NCI-H345 treated with DMSO at 0.1 percent for 48 hours (cell line): ENCODE results near the gene GFOD1.
"Not testable (repeated sequence)": the region's sequence is repeated elsewhere in the genome, so short reads cannot be mapped to it uniquely, and the experiment has no call there.

ENCODE experiments used
- DNase-seq: peaks from one replicate; lab custom pipeline; 2025; ENCODE audit not compliant: unreplicated experiment; lab: John Stamatoyannopoulos, UW

Gene GFOD1

DNA sequence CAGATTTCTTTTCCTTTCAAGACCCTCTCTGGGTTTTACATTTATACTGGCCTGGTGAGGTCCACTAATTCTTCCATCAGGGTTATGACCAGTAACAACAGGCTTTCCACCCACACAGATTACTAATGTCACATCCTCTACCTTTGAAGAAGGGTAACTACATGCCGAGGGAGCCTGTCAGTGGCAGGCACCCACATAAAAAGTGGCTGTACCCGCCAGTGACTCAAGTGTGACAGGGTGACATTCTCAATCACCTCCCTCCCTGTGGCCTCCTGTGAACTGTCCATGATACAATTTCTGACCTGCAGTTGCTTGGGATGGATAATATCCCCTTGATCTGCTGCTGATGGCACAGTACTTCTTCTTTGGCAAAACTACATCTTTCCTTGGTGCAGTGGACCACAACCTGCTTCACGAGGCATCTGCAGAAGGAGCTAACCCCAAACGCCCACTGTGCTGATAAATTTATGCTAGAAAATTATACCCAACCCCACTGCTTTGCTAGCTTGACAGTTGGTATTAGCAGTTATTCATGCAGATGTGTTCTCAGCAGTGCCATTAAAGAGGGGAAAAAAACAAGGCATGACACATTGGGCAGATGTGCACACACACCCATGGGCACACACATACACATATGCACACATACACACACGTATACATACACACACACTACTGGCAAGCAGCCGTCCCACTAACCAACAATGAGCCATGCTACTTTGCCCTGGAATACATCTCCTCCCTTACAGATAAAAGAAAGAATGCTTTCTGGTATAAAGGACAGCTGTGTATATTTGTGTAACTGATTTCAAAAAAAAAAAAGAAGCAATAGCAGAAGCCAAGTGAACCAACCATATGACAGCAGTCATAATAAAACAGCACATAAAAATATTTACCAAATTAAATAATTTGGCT is 20.8 kb downstream of the GFOD1 start:
- DNase-seq, result no peak

DNA sequence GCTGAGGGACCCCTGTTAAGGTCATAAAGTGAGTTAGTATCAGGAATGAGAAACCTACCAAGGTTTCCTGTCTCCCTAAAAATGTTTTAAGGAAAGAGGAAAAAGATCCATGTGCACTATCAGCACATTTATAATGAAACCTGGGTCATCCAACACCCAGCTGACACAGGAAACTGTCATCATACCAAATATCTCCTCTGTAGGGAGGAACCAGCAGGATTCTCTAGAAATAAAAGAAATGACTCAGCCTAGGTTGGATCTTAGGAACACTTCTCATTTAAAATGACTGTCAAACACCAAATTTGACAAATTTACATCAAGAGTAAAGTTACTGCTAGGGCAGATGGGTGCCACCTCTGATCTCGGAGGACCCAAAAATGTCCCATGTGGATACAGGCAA is 21.7 kb downstream of the GFOD1 start:
- no peak for DNase-seq

DNA sequence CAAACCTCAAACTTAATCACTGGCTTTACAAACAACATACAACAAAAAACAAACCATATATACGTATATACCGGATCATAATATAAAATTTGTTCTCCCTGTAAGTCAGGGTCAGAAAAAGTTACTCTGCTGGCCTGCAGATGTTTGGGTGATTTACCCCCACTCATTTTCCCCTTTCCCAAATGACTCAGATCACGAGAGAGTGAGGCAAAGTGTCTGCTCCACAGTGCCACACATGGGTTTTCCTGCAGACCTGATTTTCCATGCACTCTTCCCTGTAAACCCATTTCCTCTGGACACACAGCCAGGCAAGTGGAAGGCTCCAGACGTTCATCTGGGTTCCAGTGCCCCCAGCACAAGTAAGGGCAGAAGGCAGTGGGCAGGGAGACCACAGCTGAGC is 23.5 kb downstream of the GFOD1 start:
- no peak for DNase-seq

DNA sequence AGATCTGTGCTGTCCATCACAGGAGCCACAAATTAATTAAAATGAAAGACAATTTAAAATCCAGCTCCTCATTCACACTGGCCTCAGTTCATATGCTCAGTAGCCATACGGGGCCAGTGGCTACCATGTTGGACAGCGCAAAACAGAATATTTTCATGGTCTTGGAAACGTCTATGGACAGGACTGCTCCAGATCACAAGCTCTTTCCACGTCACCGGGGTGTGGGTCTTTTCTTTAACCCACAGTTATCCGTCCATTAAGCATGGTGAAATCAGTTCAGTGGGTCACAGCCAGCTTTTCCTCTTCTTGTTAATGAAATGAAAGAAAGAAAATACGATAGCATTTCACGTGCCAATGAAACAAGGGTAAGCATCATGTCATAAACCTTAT is 24.1 kb downstream of the GFOD1 start:
- no peak for DNase-seq

DNA sequence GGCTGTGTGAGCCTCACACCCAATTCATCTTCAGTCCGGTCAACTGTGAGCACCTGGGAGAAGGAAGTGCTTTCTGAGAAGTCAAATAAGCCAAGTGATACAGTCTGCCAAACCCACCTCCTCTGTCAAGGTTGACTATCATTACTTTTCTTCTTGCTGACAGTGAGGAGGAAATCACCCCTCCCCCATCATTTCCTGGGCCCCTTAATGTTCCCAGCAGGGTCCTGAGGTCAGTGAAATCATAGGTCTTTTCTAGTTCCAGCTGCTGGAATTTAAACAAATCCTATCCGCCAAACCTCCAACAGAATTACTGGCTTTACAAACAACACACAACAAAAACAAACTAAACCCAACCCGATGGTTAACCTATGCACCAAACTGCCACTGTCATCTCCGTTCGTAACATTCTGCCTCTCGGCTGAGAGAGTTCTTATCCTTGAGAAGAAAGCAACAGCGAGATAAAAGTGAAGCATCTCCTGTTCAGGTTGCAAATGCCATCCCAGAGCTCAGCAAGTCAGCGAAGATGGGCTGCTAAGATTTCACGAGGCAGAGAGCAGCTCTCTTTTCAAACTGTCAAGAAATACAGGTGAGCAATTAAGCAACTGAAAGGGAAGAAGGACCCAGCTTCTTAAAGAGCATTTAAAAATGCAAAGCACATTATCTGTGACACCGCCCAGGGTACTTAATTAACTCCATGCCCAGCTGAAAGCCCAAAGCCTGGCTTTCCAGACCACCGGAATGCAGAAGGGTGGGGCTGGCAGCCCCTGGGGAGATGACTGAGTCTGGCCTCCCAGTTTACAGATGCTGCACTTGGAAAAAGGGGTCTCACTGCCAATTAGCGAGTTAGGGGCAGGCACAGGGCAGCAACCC is 24.7 kb downstream of the GFOD1 start:
- no peak for DNase-seq

DNA sequence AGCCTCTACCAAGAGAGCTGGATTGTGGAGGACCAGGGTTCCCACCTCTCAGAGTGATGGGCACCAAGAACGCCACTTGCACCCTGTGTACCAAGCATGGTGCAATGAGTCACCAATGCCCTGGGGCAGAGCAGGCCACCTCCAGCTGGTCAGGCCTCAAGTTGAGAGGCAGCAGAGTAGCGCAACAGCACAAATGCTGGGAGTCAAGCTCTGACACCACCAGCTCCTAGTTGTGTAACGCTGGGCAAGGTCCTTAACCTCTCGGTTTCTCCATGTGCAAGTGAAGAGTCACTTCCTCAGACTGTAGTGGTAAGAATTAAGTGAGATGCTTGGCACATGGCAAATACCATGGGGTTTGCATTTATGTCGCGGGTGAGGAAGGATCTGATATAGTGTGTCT is 25.6 kb downstream of the GFOD1 start:
- DNase-seq, result no peak

DNA sequence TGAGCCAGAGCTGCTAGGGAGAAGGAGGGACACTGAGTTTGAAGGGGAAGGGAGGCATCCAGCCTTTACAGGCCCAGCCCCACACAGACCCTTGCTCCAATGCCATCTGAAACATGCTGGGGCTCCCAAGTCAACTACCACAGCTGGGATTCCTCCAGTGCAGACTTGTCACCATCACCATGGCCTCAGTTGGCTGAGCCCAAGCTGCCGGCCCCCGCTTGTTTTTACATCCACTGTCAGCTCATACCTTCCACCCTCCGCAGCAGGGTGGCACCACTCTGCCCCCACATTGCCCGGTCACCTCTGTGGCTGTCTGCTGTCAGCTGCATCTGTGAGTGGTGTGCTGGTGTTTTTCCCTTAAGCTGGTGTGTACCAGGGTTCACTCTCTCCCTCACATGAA is 26.1 kb downstream of the GFOD1 start:
- no peak for DNase-seq

DNA sequence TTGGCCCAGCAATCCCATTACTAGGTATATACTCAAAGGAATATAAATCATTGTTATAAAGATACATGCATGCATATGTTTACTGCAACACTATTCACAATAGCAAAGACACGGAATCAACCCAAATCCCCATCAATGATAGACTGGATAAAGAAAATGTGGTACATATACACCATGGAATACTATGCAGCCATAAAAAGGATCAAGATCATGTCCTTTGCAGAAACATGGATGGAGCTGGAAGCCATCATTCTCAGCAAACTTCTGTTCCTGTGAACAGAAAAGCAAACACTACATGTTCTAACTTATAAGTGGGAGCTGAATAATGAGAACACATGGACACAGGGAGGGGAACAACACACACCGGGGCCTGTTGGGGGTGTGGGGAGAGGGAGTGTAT is 27.1 kb downstream of the GFOD1 start:
- DNase-seq, result not testable (repeated sequence)

DNA sequence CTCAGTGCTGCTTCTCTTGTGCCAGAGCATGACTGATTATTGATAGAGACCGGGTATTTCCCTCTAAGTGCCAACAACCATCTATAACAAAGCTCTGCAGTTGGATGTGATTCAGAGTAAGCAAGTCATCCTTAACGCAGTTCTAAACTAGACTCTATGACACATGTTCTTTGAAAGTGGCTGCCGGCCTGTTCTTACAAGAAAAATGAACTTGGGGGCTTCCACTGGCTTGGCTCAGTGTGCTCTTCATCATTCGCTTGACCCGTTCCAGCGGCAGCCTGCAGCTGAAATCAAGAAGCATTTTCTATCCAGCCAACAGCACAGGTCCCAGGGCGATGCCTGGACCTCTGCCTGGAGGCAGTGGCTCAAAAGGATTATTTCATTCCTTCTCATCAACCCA is 29.8 kb downstream of the GFOD1 start:
- no peak for DNase-seq

DNA sequence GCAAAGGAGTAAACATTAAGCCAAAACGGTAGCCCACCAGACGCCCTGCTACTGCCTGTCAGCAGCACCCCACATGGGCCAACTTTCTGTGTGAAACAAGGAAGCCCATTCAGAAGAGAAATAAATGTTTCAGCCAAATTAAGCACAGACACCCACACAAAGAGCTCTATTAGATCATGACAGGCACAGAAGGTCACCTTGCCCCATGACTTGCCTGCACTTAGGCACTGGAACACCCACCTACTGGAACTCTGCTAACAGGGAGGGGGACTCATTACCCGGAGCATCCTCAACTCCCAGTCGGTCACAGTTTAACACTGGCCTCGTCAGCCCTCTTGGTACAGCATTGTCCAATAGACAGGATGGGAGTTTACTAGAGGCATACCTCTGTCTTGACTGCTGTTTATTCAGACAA is 31.8 kb downstream of the GFOD1 start:
- no peak for DNase-seq

DNA sequence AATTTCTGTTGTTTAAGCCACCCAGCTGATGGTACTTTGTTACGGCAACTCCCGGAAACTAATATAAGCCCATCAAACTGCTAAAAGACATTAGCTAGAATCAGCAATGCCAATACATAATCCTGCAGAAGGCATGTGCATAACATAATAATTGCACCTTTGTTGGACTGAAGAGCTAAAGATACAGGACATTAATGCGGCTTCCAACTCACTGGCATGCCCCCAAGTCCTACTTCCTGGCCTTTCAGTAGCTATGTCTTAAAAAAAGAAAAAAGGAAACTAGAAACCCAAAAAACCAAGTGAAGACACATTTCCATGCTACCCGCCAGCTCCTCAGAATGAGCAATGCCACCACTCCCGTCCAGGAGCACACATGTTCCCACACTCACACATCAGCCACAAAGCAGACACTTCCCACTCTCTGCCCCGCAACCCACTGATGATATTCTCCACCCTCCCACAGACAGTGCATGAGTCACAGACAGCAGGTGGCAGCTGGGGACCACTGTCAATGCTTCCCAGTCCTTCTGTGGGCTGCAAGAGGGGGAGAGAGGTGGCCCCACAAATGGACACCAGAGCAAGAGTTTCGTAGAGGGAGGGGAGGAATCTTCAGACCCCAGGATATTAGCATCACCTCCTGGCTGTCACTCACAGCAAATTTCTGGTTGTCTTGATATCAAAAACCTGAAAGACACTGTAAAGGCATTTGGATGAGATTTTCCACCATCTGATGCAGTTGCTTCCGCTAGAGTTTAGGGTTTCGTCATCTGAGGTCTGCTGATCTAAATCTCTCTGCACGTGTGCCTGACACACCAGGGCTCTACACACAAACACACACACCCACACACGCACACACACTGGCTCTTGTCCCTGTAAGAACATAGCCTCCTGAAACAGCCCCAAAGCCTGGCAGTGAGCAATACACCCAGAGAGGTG is 32.8 kb downstream of the GFOD1 start:
- no peak for DNase-seq

DNA sequence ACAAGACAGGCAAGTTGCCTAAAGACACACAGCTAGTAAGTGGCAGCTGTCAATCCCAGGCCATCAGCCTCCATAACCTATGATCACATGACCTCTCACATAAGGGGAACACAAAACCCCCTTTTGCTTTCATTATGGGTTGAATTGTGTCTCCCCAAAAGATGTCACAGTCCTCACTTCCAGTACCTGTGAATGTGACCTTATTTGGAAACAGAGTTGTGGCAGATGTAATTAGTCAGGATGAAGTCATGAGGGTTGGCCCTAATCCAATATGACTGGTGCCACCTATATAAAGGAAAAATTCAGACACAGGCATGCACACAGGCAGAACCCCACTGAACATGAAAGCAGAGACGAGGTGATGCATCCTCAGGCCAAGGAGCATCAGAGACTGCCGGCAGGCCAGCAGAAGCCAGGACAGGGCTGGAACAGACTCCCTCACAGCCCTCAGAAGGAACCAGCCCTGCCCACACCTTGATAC is 33.6 kb downstream of the GFOD1 start:
- DNase-seq, result no peak

DNA sequence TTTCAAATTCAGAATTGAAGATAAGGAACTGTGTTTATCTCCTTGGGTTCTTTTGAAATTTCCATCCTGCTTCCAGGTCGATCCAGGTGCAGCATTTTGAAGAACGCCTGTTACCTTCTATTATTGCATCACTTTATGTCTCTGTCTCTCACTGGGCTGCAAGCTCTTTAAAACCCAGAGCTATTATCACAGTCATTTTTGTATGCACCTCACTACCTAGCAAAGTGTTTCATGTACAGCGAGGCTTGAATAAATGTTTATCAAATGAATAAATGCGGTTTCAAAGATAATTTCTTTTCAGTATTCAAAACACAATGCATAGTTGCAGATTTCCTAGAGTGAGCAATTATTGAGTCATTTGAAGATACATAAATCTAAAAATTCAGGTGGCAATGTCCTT is 34.2 kb downstream of the GFOD1 start:
- no peak for DNase-seq

DNA sequence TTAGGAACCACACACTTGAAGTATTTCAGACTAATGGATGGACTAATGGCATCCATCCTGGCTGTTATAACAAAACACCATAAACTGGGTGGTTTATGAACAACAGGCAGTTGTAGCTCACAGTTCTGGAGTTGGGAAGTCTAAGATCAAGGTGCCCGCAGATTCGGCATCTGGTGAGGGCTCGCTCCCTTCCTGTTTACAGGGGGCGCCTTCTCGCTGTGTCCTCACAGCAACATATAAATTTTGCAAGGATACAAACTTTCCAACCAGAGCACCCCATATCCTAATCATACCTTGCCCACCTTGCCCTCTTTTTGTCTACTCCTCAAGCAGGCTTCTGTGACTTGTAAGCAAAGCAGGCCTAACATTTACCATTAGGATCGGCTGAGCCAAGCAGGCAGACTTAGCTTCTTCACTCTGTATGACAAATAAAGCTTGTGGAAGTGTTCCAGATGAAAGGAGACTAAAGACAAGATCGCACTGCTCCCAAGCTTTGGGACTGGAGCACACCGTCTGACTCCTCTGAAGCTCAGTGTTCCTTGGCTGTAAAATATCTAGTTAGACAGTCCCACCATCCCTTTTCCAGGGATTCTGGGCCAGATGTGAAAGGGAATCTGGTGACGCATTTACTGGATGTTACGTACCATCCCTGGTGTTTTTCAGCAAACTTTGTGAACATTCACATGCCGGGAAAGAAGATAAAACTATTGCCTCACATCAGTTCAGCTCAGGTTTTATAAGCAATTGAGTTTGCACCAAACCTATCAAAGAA is 34.9 kb downstream of the GFOD1 start:
- no peak for DNase-seq

DNA sequence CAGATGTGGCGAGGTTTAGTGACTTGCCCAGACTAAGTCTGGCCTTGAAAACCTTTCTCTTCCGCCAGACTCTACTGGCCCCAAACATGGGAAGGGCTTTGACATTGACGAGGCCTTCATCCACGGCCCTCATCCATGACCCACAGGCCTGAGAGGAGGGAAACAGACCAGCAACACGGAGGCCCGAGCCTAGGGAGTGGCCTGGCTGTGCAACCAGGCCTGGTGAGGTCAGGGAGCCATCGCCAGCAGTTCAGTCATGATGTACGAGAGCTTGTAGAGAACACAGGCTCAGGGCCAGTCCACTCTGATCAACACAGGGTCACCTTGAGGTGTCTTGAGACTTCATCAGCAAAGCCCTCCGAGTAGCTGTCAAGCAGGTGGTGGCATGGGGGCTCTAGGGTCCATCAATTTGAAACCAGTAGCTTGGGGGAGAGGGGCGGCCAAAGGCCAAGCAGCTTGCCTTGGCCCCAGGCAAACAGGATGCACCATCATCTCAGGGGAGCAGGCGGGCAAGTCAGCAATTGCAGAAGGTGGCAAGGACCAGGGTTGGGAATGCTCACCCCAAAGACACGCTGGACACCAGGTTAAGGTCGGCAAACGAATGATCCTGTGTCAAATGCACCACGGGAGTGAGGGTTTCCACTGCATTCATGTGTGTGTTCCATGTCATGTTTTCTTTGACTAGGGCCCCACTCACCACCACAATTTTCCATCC is 36.1 kb downstream of the GFOD1 start:
- no peak for DNase-seq

DNA sequence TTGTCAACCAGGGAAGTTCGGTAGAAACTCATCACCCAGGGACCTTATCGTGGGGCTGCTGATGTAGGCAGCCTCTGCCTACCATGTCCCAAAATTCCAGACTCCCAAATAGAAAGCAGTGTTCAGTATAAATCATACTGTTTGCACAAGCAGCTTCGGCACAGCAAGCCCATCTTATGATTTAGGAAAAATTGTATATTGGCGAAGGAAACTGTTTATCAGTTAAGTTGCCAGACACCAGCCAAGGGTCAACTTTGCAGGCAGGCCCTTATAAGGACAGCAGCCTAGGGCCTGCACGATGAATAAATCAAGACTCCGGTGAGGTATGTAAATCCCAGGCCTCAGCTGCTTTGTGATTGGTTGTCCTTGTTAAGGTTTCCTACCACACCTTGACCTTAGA is 36.8 kb downstream of the GFOD1 start:
- no peak for DNase-seq

DNA sequence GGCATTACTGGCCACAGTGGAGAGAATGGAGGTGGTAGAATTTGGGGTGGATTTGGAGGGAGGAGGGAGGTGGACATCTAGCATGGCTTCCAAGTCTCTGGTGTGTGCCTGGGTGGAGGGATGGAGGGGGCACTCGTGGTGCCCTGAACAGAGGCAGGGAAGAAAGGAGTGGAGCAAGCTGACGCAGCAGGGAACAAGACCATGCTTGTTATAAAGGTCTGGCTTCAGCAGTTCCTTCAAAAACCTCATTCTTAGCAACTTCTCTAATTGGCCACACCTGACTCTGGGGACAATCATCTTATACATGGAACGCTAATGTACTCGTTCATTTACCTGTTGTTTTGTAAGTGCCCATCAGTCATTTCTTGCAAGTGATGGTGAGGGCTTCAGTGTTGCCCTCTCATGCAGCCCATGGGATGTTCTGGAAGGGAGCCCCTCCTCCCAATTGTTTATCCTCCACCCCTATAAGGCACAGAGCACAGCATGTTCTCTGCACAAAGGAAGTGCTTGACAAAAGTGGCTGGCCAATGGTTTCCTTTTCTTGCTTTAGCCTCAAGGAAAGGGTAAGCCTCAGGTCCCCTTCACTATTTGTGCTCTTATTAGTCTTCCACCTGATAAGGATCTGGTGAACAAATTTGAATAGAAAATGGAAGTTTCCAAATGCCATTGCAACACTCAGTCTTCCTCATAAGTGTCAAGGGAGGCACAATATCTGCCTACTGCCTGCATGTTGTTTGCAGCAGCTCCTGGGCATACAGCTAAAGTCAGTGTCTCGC is 39.3 kb downstream of the GFOD1 start:
- DNase-seq, result no peak

DNA sequence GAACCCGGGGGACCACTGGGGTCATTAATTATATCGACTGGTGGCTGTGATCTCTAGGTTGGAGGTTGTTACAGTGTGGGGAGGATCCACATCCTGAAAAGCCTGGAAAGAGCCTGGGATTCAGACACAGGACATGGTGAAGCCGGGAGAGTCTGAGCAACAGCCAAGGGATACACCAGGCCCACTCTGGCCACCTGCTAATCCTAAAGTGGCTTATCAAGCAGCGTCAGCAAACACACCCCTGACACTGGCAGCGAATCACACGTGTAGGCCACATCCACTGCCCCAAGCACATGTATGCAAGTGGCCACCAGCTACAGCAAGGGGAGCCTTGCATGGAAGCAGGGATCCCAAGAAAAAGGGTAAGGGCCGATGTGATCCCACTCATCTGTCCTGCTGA is 41.0 kb downstream of the GFOD1 start:
- DNase-seq, result no peak

DNA sequence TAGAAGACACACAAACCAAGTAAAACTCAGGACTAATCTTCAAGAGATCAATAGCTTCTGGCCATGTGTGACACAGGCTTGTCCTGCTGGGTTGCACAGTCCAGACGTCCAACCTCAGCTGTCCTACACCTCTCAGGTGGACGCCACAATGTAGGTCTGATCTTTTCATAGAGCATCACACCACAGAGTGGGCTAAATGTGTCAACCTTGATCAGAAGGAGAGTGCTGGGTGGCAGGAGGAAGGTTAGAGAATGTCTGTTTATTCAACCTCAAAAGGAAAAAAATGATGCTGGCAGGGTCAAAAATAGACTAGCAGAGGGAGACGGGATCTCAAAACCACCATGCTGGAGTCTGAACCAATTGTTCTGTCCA is 41.7 kb downstream of the GFOD1 start:
- no peak for DNase-seq
